Epithelial cell of umbilical artery (primary cell): Measurements from ENCODE around the gene SPRYD7. TPM values are rescaled to one million over a fixed set of nuclear protein-coding genes. Genes with fewer than 3 reads are reported as not detected.

ENCODE experiments used
- total RNA-seq: library from RNA; depleted of rRNA; stranded (reverse); fragments of >200 nt; gene quantifications from 2 replicates; pipeline ENCODE4 v1.2.3, GENCODE V29; 2014

The SPRYD7 gene
- total RNA-seq, result 4.2 and 4.3 TPM in 2 replicates

DNA sequence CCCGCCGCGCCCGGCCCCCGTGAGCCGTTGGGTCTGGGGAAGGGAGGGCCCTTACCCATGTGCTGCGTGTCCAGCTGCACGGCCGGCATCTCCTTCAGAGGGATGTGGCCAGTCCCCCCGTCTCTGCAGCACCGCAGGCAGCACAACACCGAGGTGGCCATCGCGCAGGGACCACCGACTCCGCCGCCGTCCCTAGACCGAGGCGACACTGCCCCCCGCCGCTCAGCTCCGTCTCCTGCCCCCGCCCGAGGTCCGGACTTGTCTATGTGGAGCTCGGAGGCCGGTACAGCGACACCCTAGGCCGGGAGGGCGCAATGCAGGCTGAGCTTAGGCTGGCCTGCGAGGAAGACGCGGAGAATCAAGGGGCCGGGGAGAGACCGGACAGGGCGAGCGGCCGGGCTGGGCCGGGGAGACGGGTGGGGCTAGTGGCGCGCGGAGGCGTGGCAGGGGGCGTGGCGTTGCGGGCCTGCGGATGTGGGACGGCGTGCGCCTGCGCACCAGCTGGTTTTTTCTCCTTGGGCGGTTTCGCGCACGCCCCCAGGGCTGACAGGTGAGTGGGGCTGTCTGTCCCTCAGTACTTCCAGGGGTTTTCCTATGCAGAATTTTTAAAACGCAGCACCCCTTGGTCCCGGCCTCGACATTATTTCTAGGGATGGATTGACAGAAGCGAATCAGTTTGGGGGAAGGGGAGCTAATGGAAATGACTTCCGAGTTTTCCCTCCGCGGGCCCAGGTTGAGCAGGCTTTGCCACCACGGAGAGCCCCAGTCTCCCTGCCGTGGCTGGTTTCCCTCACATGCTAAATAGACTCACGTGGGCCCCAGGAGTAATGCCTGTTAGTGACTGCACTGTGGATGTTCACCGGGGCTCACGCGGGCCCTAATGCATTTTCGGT lies at the start of gene SPRYD7:
SPRYD7 (minus strand) TSS at position 266 of the 893 bp plus-strand sequence; CDS start at position 161, 105 bp downstream.

Other genes with a start within 250 kb of the SPRYD7 start
- gene EBPL, start 244.9 kb downstream of the SPRYD7 start, total RNA-seq, result 135 and 143 TPM in 2 replicates
- 41.3 and 41.5 TPM in 2 replicates for gene KPNA3, start 143.7 kb downstream of the SPRYD7 start, total RNA-seq
- 27.0 and 36.9 TPM in 2 replicates for gene TRIM13, start 60.7 kb upstream of the SPRYD7 start, total RNA-seq
- 4.2 and 8.4 TPM in 2 replicates for gene KCNRG, start 79.1 kb upstream of the SPRYD7 start, total RNA-seq